T-helper 1 cell treated with Interleukin-12 subunit alpha and Interleukin-12 subunit beta and Interleukin-4 antibody, amounts not matched to agents 30 ng/mL and 1 ng/mL, for 36 hours (primary cell): Measurements from ENCODE around the gene SLC35A3. TPM values are rescaled to one million over a fixed set of nuclear protein-coding genes. Genes with fewer than 3 reads are reported as not detected.

Experiments
- intact Hi-C: fragments of 100-400 bp; cut with micrococcal nuclease; formaldehyde crosslinking; loops from one replicate; pipeline ENCODE4 v1.15.1; 2024
- total RNA-seq: library from RNA; stranded (reverse); gene quantifications from 2 replicates; pipeline ENCODE4 v1.2.3, GENCODE V29; 2022

SLC35A3 gene
- total RNA-seq, 1 donor from 2014 or later, result 20.2 TPM

DNA sequence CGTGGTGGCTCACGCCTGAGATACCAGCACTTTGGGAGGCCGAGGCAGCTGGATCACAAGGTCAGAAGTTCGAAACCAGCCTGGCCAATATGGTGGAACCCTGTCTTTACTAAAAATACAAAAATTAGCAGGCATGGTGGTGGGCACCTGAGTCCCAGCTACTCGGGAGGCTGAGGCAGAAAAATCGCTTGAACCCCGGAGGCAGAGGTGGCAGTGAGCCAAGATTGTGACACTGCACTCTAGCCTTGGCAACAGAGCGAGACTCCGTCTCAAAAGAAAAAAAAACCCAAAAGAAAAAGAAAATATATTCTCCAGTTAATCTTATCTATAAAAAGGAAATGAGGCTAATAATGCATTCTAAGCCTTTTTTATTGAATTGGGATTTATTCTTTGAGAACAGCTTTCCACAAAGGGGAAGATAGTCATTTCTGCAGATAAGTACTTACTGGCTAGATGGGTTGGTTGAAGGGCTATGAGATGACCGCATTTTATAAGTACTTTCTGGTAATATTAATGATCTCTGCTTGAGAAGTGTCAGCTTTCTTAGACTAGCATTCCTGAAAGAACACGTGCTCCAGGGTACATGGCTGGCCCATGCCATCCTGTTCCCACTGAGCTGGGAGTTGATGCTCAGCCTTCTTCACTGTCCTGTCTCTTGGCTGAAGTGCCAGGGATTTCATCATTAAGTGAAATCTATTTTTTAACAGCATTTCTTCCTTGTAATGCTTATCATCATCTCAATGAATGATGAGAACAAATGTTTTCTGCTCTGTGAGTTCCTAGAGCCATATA lies 105.0 kb downstream of the SLC35A3 start:
- intact Hi-C loops, result loop anchor here (5.0 kb wide), 2 partner anchors 37 to 38 kb away; a partner anchor contains a TSS

DNA sequence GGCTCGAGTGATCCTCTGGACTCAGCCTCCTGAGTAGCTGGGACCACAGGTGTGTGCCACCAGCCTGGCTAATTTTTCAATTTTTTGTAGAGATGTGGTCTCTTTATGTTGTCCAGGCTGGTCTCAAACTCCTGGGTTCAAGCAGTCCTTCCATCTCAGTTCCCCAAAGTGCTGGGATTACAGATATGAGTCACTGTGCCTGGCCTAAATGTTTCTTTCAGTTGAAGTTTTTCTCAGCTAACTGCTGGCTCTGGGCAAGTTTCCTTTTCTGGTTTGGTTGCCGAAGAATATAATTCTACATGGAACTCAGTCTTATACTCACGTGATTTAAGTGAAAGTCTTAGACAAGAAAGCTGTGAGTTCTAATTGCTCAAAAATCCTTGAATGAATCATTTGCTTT lies 106.0 kb downstream of the SLC35A3 start:
- intact Hi-C loops, result loop anchor here (5.0 kb wide), 1 partner anchor 37 kb away; no protein-coding TSS in a partner anchor

- intact Hi-C loops, result loop anchor here (5.0 kb wide), 1 partner anchor 36 kb away; no protein-coding TSS in a partner anchor
Measured at GRCh38 chr1:100076319-100076718, 106.5 kb downstream of the SLC35A3 start.

DNA sequence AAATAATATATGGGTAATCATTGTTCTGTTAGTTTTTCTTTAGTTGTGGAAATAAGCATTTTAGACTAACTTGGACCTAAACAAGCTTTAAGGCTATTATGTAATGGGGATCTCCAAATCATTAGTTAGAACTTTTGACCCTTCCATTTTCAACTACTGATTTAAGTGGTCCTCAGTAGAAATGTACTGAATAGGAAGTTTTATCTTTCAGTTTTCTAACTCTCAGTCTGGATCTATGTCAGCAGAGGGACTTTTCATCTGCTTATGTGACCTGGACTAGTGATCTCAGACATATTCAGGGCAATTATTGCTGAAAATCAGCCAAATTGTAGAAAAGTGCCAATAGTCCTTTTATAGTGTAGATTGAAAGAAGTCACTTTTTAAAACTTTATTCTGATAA lies 106.9 kb downstream of the SLC35A3 start:
- intact Hi-C loops, result loop anchor here (5.0 kb wide), 1 partner anchor 36 kb away; no protein-coding TSS in a partner anchor

DNA sequence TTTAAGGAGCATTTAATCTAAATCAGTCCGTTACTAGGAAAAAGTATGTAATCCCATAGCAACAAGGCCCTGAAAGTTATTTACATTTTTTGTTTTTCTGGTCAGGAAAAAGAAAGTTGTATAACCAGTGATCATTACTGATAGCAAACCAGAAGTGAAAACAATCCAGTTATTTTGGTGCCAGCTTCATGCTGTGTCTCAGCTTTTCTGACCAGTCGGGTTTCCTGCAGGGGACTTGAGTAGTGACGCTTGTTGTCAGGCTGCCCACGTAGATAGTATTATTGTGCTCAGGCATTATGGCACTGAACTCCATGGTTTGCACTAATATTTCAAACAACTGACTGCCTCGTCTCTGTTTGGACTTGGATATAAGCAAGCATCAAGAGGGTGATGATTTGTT lies 107.7 kb downstream of the SLC35A3 start:
- intact Hi-C loops, result loop anchor here (5.0 kb wide), 1 partner anchor 35 kb away; no protein-coding TSS in a partner anchor

DNA sequence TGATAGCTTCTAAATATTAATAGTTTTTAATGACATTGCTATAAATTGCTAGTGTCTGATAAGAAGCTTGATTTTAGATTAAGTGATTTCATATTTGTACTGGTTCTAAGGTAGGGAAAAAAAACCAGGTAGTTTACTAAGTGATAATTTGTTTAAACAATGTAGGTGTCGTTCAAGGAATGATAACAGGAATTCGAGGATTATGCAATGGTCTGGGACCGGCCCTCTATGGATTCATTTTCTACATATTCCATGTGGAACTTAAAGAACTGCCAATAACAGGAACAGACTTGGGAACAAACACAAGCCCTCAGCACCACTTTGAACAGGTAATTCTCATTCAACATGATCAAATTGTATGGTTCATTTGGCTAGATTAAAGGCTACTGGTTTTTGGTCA lies 110.5 kb downstream of the SLC35A3 start:
- intact Hi-C loops, result no loop called here

Other genes with a start within 250 kb of the SLC35A3 start
- gene FRRS1, start 203.4 kb upstream of the SLC35A3 start, total RNA-seq, result 0.24 and 0.32 TPM in 2 replicates
- 9.5 and 11.7 TPM in 2 replicates for gene AGL, start 119.6 kb upstream of the SLC35A3 start, total RNA-seq
- 11.2 and 12.0 TPM in 2 replicates for gene SASS6, start 162.9 kb downstream of the SLC35A3 start, total RNA-seq
- gene TRMT13, start 163.2 kb downstream of the SLC35A3 start, total RNA-seq, result 21.7 and 23.1 TPM in 2 replicates
- gene LRRC39, start 208.3 kb downstream of the SLC35A3 start, total RNA-seq, result 0.49 and 0.54 TPM in 2 replicates